GM11168 (cell line): ENCODE results near the gene FRK.

Experiments used
- in situ Hi-C: fragments of 300-500 bp; cut with MboI; formaldehyde crosslinking; loops from one replicate; pipeline ENCODE4 v1.12.0; 2022; ENCODE audit warnings: low sequenced_read_pairs; ENCODE audit not compliant: unreplicated experiment

FRK gene

GRCh38 chr6:116011520-116011919, 49.2 kb downstream of the FRK start:
- in situ Hi-C loops: loop anchor here (5.0 kb wide), 1 partner anchor 71 kb away; no protein-coding TSS in a partner anchor

GRCh38 chr6:116010790-116011401, 49.8 kb downstream of the FRK start:
- in situ Hi-C loops: loop anchor here (5.0 kb wide), 1 partner anchor 71 kb away; no protein-coding TSS in a partner anchor

GRCh38 chr6:116010386-116010785, 50.3 kb downstream of the FRK start:
- in situ Hi-C loops: loop anchor here (5.0 kb wide), 1 partner anchor 72 kb away; no protein-coding TSS in a partner anchor

- in situ Hi-C loops: no loop called here
Observed at GRCh38 chr6:116008470-116009243, 52.0 kb downstream of the FRK start.

- in situ Hi-C loops: no loop called here
Observed at GRCh38 chr6:116004841-116005815, 55.6 kb downstream of the FRK start.

- in situ Hi-C loops: no loop called here
Observed at GRCh38 chr6:116003668-116004067, 57.0 kb downstream of the FRK start.

GRCh38 chr6:116002756-116003155, 57.9 kb downstream of the FRK start:
- in situ Hi-C loops: no loop called here

- in situ Hi-C loops: no loop called here
Observed at GRCh38 chr6:115999235-115999634, 61.5 kb downstream of the FRK start.

- in situ Hi-C loops: no loop called here
Observed at GRCh38 chr6:115997990-115998585, 62.6 kb downstream of the FRK start.

GRCh38 chr6:115986026-115986425, 74.7 kb downstream of the FRK start:
- in situ Hi-C loops: no loop called here

- in situ Hi-C loops: no loop called here
Observed at GRCh38 chr6:115984809-115985208, 75.9 kb downstream of the FRK start.

GRCh38 chr6:115983998-115984397, 76.7 kb downstream of the FRK start:
- in situ Hi-C loops: no loop called here

- in situ Hi-C loops: no loop called here
Observed at GRCh38 chr6:115982453-115982852, 78.2 kb downstream of the FRK start.

- in situ Hi-C loops: no loop called here
Observed at GRCh38 chr6:115977220-115977619, 83.5 kb downstream of the FRK start.

- in situ Hi-C loops: no loop called here
Observed at GRCh38 chr6:115976321-115976870, 84.3 kb downstream of the FRK start.

- in situ Hi-C loops: no loop called here
Observed at GRCh38 chr6:115972679-115973078, 88.0 kb downstream of the FRK start.

- in situ Hi-C loops: no loop called here
Observed at GRCh38 chr6:115971785-115972184, 88.9 kb downstream of the FRK start.

GRCh38 chr6:115969930-115970273, 90.8 kb downstream of the FRK start:
- in situ Hi-C loops: no loop called here

- in situ Hi-C loops: no loop called here
Observed at GRCh38 chr6:115969207-115969929, 91.3 kb downstream of the FRK start.
